ENCODE results near the gene ACBD4.

ACBD4 gene

GRCh38 chr17:45189009-45189408 is 53.5 kb downstream of the ACBD4 start:
- Histone ChIP-seq H3K27ac (ENCODE audit: low read length) (no peak overlapping the region), H3K36me3 (replicated peaks; ENCODE audit: low read depth, low read length) (no peaks in the 10 kb centered on the region), H3K79me2 (ENCODE audit: low read length) (no peaks in the 10 kb centered on the region), H3K4me3 (ENCODE audit: low read length) (no peak overlapping the region), H3K4me1 (ENCODE audit: low read length) (no peaks in the 10 kb centered on the region), H2AFZ (ENCODE audit: low read depth, low read length) (no peak overlapping the region), H3K4me2 (ENCODE audit: low read length) (no peak overlapping the region), H3K27me3 (ENCODE audit: low read depth, low read length) (no peaks in the 10 kb centered on the region), H4K20me1 (ENCODE audit: insufficient read depth, low read length) (no peaks in the 10 kb centered on the region), H3K9me3 (ENCODE audit: insufficient read depth, low read length) (no peaks in the 10 kb centered on the region), H3K9ac (ENCODE audit: low read length) (no peak overlapping the region)
- no peak for TF ChIP-seq CTCF (IDR thresholded peaks at IDR 0.05; ENCODE audit: low read depth, low read length)

- Histone ChIP-seq H3K27ac (ENCODE audit: low read length) (no peak overlapping the region), H3K4me2 (ENCODE audit: low read length) (no peak overlapping the region), H2AFZ (ENCODE audit: low read depth, low read length) (no peak overlapping the region), H4K20me1 (ENCODE audit: insufficient read depth, low read length) (no peaks in the 10 kb centered on the region), H3K27me3 (ENCODE audit: low read depth, low read length) (no peaks in the 10 kb centered on the region), H3K79me2 (ENCODE audit: low read length) (no peaks in the 10 kb centered on the region), H3K9me3 (ENCODE audit: insufficient read depth, low read length) (no peaks in the 10 kb centered on the region), H3K4me3 (ENCODE audit: low read length) (no peak overlapping the region), H3K9ac (ENCODE audit: low read length) (no peak overlapping the region), H3K36me3 (replicated peaks; ENCODE audit: low read depth, low read length) (peaks cover 4% of the 10 kb centered on the region), H3K4me1 (ENCODE audit: low read length) (no peaks in the 10 kb centered on the region)
- TF ChIP-seq CTCF (IDR thresholded peaks at IDR 0.05; ENCODE audit: low read depth, low read length) (no peak), EZH2phosphoT487 (IDR thresholded peaks at IDR 0.05; ENCODE audit: low read depth) (no peak)
Observed at GRCh38 chr17:45190503-45191255, 55.2 kb downstream of the ACBD4 start.

Data from OCI-LY3 (cell line).